Subcutaneous adipose tissue (tissue), 4 donors: Measurements from ENCODE around the gene NPIPA2. TPM values are rescaled to one million over a fixed set of nuclear protein-coding genes. Genes with fewer than 3 reads are reported as not detected.
"Not testable (repeated sequence)": the region's sequence is repeated elsewhere in the genome, so short reads cannot be mapped to it uniquely, and the experiment has no call there.

Experiments used
- CTCF ChIP-seq: fragments of 450-650 bp; IDR thresholded peaks from one replicate; pipeline ENCODE4 v1.5.1; 2016; ENCODE audit warnings: low read depth, mild to moderate bottlenecking, control low read depth, antibody characterized with exemption, moderate library complexity
- total RNA-seq, 4 donors: library from RNA; depleted of rRNA; stranded (reverse); fragments of >200 nt; gene quantifications; one replicate each; pipeline ENCODE4 v1.1.0, GENCODE V29; 2016

NPIPA2 gene
- 1 to 10 TPM in 2 of 4 donors, not detected in 2; 2.6 to 3.1 TPM for total RNA-seq

GRCh38 chr16:14742273-14743128 is at the start of gene NPIPA2:
NPIPA2 (plus strand) TSS chr16:14742533; CDS start chr16:14748066, 5,533 bp downstream.
- TF ChIP-seq CTCF = not testable (repeated sequence)

- TF ChIP-seq CTCF = not testable (repeated sequence)
These were observed 48.2 kb upstream of the NPIPA2 start, which contains the start of gene PLA2G10 for GRCh38 chr16:14694129-14694528. PLA2G10 (minus strand) TSS chr16:14694308; CDS start chr16:14694229, 79 bp downstream.

- not testable (repeated sequence) for TF ChIP-seq CTCF
These were observed 38.9 kb upstream of the NPIPA2 start, which contains the start of gene NPIPA3 for GRCh38 chr16:14703156-14704011. NPIPA3 (plus strand) TSS chr16:14703411; CDS start chr16:14708944, 5,533 bp downstream.

Other genes with a start within 250 kb of the NPIPA2 start
- 10 to 100 TPM; 37.1 to 46.3 (median 39.9) TPM for gene PARN, start 112.3 kb upstream of the NPIPA2 start, total RNA-seq
- gene BFAR, start 109.6 kb upstream of the NPIPA2 start, total RNA-seq = 10 to 100 TPM; 66.5 to 81.4 (median 71.7) TPM
- gene PLA2G10, start 48.2 kb upstream of the NPIPA2 start, total RNA-seq = 1 to 10 TPM in 1 of 4 donors, not detected in 3; 2.4 TPM
- 1 to 10 TPM in 2 of 4 donors, not detected in 2; 1.5 to 3.1 TPM for gene NPIPA3, start 39.1 kb upstream of the NPIPA2 start, total RNA-seq
- gene NOMO1, start 91.2 kb downstream of the NPIPA2 start, total RNA-seq = 10 to 100 TPM; 36.2 to 65.2 (median 57.3) TPM
- 10 to 100 TPM; 63.4 to 77.2 (median 67.8) TPM for gene NPIPA1, start 194.9 kb downstream of the NPIPA2 start, total RNA-seq
- 10 to 100 TPM; 62.1 to 85.2 (median 76.1) TPM for gene PDXDC1, start 232.5 kb downstream of the NPIPA2 start, total RNA-seq